Measurements from ENCODE around the gene CDV3.

DNA sequence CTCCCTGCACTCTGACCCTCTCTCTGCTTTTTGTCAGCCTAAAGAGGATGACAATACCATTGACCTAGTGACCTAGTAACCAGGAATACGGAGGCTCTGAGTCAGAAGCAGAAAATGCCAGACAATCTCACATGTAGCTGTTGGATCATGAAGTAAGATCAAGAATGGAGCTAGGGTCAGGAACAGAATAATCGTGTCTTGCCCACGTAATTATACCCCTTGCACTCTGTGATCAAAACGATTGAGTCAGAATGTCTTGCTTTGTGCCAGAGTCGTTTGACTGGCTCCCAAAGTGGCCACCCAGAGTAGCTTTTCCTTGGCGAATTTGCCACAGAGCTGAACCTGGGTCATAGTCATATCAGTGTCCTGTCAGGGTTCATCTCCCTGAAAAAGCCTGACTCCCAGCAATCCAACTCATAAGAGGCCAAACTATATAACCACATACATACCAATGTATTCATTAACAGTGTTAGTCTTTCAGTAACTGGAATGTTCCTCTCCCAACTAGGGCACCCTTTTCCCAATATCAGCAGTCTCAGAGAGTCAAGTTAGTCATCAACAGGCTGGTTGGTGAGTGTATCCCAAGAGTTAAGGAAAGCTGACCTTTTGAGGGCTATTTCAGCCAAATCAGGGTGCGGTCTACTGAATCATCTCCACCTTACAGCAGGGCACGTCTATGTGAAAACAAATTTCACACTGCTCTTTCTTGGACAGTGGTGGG, 5.0 kb upstream of the CDV3 start:
- TF ChIP-seq CTCF (IDR thresholded peaks at IDR 0.05) = no peak
- TF ChIP-seq EP300 (IDR thresholded peaks at IDR 0.05) = no peak
- peak in 1 of 4 donors; percentile 20 for TF ChIP-seq POLR2AphosphoS5 (IDR thresholded peaks at IDR 0.05)
- TF ChIP-seq POLR2A (IDR thresholded peaks at IDR 0.05) = no peak
